Prostate gland (tissue), 2 donors: Measurements from ENCODE around the gene BAIAP3.

ENCODE experiments used
- CTCF ChIP-seq, 4 experiments: fragments of 200-600 bp in 2 of 4; fragments of 450-650 bp in 2 of 4; sonication (generic) in 2 of 4; IDR thresholded peaks; 1 replicate in 3 of 4; 2 replicates in 1 of 4; pipeline ENCODE4 v1.5.1; 2016 to 2019; ENCODE audit warnings: antibody characterized with exemption in 4 of 4, mild to moderate bottlenecking in 2 of 4, moderate library complexity in 2 of 4
- POLR2A ChIP-seq: fragments of 450-650 bp; IDR thresholded peaks from one replicate; pipeline ENCODE4 v1.6.1; 2016; ENCODE audit warnings: antibody characterized with exemption, mild to moderate bottlenecking
- POLR2AphosphoS5 ChIP-seq: sonication (generic); formaldehyde crosslinking; IDR thresholded peaks from one replicate; pipeline ENCODE4 v1.6.1; 2017; ENCODE audit warnings: antibody characterized with exemption

GRCh38 chr16:1337486-1337885, 4.0 kb downstream of the BAIAP3 start:
- no peak for TF ChIP-seq POLR2A
- no peak for TF ChIP-seq POLR2AphosphoS5
- TF ChIP-seq CTCF (IDR thresholded peaks at IDR 0.05), result no peak
